Measurements from ENCODE around the gene SLC6A1. TPM values are rescaled to one million over a fixed set of nuclear protein-coding genes. Genes with fewer than 3 reads are reported as not detected.

SLC6A1 gene
- total RNA-seq: 1 to 10 TPM; 1.1 to 1.2 TPM
- long read RNA-seq, partial matches to known transcripts: 0 of 1 reads
- long read RNA-seq, other reads (novel, unspliced or antisense): 1 of 1 reads

DNA sequence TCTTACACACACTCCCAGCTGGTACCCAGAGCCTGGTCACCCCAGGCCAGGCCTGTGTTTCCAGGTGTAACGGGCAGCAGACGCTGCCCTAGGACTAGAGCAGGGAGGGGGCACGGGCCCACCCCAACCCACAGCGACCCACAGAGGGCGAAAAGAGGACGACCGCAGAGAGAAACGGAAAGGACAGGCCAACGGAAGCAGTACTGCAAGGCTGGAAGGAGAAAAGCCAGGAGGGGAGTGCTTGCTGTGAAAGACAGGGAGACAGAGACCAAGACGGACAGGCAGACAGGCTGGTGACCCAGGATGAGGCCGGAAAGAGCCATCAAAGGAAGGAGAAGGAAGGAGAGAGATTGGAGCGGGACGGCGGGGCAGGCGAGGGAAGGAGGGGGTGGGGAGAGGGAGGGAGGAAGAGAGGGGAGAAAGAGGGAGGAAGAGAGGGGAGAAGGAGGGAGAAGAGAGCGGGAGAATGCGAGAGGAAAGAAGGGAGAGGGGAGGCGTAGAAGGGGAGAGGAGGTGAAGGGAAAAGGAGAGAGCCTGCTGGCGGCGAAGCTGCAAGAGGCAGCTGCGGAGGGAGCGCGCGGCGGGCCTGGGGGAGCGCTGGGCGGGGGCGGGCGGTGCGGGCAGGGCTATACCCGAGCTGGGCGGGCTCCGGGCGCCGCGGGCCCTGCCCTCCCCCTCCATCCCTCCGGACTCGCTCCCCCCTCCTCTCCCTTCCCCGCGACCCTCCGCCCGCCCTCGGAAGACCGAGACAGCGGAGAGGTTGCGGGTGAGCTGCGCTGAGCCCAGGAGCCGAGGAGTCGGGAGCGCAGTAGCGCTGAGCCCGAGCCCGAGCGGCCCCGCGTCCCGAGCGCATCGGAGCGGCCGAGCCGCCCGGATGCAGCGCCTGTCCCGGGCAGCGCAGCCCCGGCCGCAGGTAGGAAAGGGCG lies at the start of gene SLC6A1:
SLC6A1 (plus strand) TSS at position 732 of the 926 bp plus-strand sequence. CDS start 24,464 bp downstream, outside the sequence.
- DNase-seq (peak; percentile 28), ATAC-seq (peak; percentile 86 to 91)
- intact Hi-C loops (cut with DNase I): no loop called here

GRCh38 chr3:10944866-10945265 lies 47.7 kb upstream of the SLC6A1 start:
- DNase-seq (no peak), ATAC-seq (no peak)
- intact Hi-C loops (cut with DNase I): loop anchor here (1.0 to 10.0 kb wide), 6 partner anchors 37 to 260 kb away; no protein-coding TSS in a partner anchor

GRCh38 chr3:10945683-10946287 lies 46.8 kb upstream of the SLC6A1 start:
- ATAC-seq (peak; percentile 72 to 86), DNase-seq (peak; percentile 72)
- intact Hi-C loops (cut with DNase I): loop anchor here (1.0 to 10.0 kb wide), 6 partner anchors 37 to 259 kb away; no protein-coding TSS in a partner anchor

DNA sequence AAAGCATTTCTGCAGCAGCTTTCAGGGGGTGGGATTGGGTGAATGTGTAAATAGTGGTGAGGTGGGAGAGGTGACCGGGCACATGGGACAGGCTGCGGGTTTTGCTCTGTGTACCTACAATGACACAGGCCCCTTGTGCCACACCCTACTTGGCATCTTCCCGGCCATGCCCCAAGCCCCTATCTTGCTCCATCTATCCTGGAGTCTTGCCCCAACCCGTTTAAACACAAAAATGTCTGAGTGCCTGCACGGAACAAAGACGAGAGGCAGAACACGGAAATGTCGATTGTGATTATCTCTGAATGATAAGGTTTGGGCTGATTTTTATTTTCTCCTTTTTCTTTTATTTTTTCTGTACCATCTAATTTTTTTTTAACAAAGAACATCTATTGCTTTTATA lies 46.0 kb upstream of the SLC6A1 start:
- DNase-seq (no peak), ATAC-seq (no peak)
- intact Hi-C loops (cut with DNase I): loop anchor here (5.0 to 10.0 kb wide), 4 partner anchors 36 to 258 kb away; no protein-coding TSS in a partner anchor

- ATAC-seq (no peak), DNase-seq (no peak)
- intact Hi-C loops (cut with DNase I): loop anchor here (5.0 to 10.0 kb wide), 4 partner anchors 34 to 256 kb away; no protein-coding TSS in a partner anchor
Measured at GRCh38 chr3:10948326-10948725, 44.2 kb upstream of the SLC6A1 start.

DNA sequence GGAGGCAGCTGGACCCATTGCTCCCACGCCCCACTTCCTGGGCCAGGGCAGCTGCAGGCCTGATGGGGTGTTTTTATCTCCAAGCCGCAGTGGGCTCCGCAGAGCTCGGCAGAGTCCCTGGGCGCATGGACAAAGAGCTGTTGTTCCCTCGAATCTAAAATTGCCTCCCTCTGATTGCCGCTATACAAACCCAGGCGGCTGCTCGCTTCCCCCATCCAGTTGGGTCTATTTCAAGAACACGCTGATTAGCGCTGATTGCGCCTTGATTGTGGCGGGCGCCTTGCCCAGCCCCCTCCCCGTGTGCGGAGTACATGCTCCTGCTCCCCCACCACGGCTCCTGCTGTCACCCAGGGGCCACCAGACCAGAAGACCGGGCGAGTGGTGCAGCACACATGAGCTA lies 43.4 kb upstream of the SLC6A1 start:
- no peak for DNase-seq
- intact Hi-C loops (cut with DNase I): loop anchor here (5.0 to 10.0 kb wide), 4 partner anchors 33 to 256 kb away; no protein-coding TSS in a partner anchor
- no peak for ATAC-seq

GRCh38 chr3:10950476-10951294 lies 41.9 kb upstream of the SLC6A1 start:
- ATAC-seq (peak; percentile 56 to 72), DNase-seq (peak; percentile 41)
- intact Hi-C loops (cut with DNase I): no loop called here

DNA sequence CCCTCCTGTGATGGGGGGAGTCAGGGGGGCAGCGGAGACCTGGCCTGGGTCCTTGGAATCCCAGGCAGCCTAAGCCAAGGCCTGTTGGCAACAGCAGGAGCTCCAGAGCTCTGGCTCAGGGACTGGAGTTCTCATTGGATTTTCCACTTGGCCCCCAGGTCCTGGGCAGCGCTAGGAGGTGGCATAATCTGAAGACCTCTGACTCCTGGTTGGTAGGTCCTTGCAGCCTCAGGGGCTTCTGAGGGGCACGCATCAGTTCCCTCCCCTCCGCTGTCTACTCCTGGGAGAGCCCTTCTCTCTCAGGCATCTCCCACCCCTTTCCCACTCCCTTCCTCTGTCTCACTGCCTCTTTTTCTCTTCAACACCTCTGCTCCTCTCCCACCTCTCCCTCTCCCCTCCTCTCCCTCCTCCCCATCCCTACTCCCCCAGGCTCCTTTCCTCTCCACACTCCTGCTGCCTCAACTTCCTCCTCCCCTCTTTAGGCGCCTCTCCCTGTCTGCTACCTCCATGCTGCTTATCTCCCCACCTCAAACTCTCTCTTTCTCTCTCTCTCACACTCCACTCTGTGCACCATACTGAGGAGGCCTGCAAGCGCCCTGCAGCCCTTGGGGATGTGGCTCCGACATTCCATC lies 41.1 kb upstream of the SLC6A1 start:
- ATAC-seq: no peak
- intact Hi-C loops (cut with DNase I): no loop called here
- no peak for DNase-seq

- intact Hi-C loops (cut with DNase I): no loop called here
- no peak for DNase-seq
- ATAC-seq: no peak
Measured at GRCh38 chr3:10952525-10952924, 40.0 kb upstream of the SLC6A1 start.

GRCh38 chr3:10954740-10955139 lies 37.8 kb upstream of the SLC6A1 start:
- no peak for DNase-seq
- ATAC-seq: no peak
- intact Hi-C loops (cut with DNase I): no loop called here

DNA sequence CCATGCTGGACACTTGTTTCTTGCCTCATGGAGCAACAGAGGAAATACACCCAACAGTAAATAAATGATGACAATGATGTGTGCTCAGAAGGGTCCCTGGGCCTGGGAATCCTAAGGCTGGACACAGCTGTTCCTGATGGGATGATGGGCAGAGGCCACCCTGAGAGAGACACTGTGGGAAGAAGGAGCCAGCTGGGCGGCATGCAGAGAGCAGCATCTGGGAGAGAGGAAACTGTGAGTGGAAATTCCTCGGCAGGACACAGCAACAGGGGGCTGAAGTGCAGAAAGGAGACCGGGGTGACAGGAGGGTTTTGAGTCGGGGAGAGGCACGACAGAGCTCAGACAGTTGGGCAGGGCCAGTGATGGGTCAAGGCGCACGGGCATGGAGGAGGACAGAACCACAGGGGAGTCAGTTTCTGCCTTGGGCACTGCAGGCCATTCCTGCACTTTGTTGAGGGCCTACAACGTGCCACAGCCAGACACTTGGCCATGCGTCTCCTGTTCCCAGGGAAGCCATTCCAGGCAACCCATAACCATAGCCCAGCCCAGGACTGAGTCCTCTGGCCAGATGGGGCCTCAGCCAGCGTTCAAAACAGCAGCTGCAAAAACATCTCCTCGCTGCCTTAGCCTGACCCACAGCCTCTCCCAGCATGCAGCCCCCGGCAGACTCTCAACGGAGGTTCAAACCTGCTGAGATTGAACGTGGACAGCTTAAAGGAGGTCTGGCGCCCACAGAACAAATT lies 36.7 kb upstream of the SLC6A1 start:
- DNase-seq: peak; percentile 35
- peak; percentile 65 to 82 for ATAC-seq

GRCh38 chr3:10956531-10956930 lies 36.0 kb upstream of the SLC6A1 start:
- DNase-seq (no peak), ATAC-seq (no peak)
- intact Hi-C loops (cut with DNase I): no loop called here

More for the DNA sequence above, 36.7 kb upstream of the SLC6A1 start:
- intact Hi-C loops (cut with DNase I): no loop called here

- intact Hi-C loops (cut with DNase I): no loop called here
- no peak for DNase-seq
- peak; percentile 31 to 41 for ATAC-seq
Measured at GRCh38 chr3:10956986-10957385, 35.6 kb upstream of the SLC6A1 start.

- peak; percentile 62 to 76 for ATAC-seq
- intact Hi-C loops (cut with DNase I): no loop called here
- peak; percentile 77 for DNase-seq
Measured at GRCh38 chr3:10957976-10958749, 34.4 kb upstream of the SLC6A1 start.

GRCh38 chr3:10960255-10960654 lies 32.3 kb upstream of the SLC6A1 start:
- DNase-seq: no peak
- ATAC-seq: no peak
- intact Hi-C loops (cut with DNase I): no loop called here

GRCh38 chr3:10961921-10962320 lies 30.6 kb upstream of the SLC6A1 start:
- ATAC-seq: no peak
- intact Hi-C loops (cut with DNase I): no loop called here

DNA sequence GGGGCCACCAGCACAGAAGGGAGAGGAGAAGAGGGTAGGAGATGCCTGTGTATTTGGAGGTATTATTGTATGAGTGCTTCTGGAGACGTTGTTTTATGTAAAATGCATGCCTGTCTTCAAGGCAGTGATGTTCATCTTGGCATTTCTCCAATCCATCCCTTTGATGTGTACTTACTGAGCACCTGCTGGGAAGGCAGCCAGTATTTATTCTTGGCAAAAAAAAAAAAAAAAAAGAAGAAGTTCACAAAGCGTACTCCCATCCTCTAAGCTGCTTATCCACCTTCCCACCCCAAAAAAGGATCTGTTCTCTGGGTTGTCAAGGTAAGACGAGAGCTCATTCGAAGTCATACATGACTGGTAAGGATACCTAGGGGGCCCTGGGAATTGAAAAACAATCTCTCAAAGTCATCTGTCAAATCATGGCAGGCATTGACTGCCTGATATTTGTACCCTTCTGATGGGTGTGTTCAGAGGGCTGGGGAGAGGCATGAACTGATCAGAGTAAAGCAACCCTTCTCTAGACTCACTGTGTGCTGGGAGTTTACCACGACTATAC lies 30.0 kb upstream of the SLC6A1 start:
- no peak for ATAC-seq
- intact Hi-C loops (cut with DNase I): no loop called here
- DNase-seq: no peak

More at GRCh38 chr3:10961921-10962320, 30.6 kb upstream of the SLC6A1 start:
- no peak for DNase-seq
